Natural killer cell (primary cell): ENCODE data around the gene JAK3. TPM values are rescaled to one million over a fixed set of nuclear protein-coding genes. Genes with fewer than 3 reads are reported as not detected.
A peak's percentile ranks its signal among the peaks of the same experiment; 100 is the strongest.

Experiments
- ATAC-seq, 3 donors: fragments of 150-1000 bp in 2 of 3; fragments of 200-7000 bp in 1 of 3; cut with Tn5 transposase; 1 replicate in 1 of 3; 2 replicates in 2 of 3; pipeline ENCODE4 v1.10.0; 2021; ENCODE audit warnings: mild to moderate bottlenecking in 2 of 3, moderate library complexity in 2 of 3
- DNase-seq, 2 donors: peaks; one replicate each; pipeline versions ENCODE4 v3.0.0 to v3.0.0-alpha.2; 2013 to 2021; ENCODE audit warnings: mixed read lengths in 1 of 2
- H3K27ac ChIP-seq: one replicate; pipeline ENCODE4 v1.5.1; 2013; ENCODE audit warnings: mild to moderate bottlenecking, low read length
- H3K27me3 ChIP-seq: one replicate; pipeline ENCODE4 v1.6.1; 2013; ENCODE audit warnings: low read length; ENCODE audit not compliant: control insufficient read depth, insufficient read depth
- H3K36me3 ChIP-seq: one replicate; pipeline ENCODE4 v1.6.1; 2013; ENCODE audit warnings: low read length; ENCODE audit not compliant: control insufficient read depth, insufficient read depth
- H3K4me1 ChIP-seq: one replicate; pipeline ENCODE4 v1.6.1; 2013; ENCODE audit warnings: low read length; ENCODE audit not compliant: control insufficient read depth, insufficient read depth
- H3K4me3 ChIP-seq: one replicate; pipeline ENCODE4 v1.5.1; 2013; ENCODE audit warnings: low read length
- H3K9me3 ChIP-seq: one replicate; pipeline ENCODE4 v1.6.1; 2013; ENCODE audit warnings: low read length; ENCODE audit not compliant: control insufficient read depth, insufficient read depth
- H3K27ac Mint-ChIP-seq, 2 donors: one replicate each; pipeline ENCODE4 v1.8.0; 2022; ENCODE audit warnings: mild to moderate bottlenecking in 2 of 2, mixed read lengths in 2 of 2, moderate library complexity in 1 of 2
- H3K27me3 Mint-ChIP-seq, 2 donors: one replicate each; pipeline ENCODE4 v1.8.0; 2022; ENCODE audit warnings: low read depth in 2 of 2, mixed read lengths in 2 of 2
- H3K36me3 Mint-ChIP-seq: one replicate; pipeline ENCODE4 v1.8.0; 2022; ENCODE audit warnings: mixed read lengths
- H3K4me1 Mint-ChIP-seq, 2 donors: one replicate each; pipeline ENCODE4 v1.8.0; 2022; ENCODE audit warnings: mixed read lengths in 2 of 2
- H3K4me3 Mint-ChIP-seq: one replicate; pipeline ENCODE4 v1.8.0; 2022; ENCODE audit warnings: mild to moderate bottlenecking, moderate library complexity, mixed read lengths
- H3K9me3 Mint-ChIP-seq, 2 donors: one replicate each; pipeline ENCODE4 v1.8.0; 2022; ENCODE audit warnings: mixed read lengths in 2 of 2
- WGBS: methylation state at CpG from one replicate; pipeline ENCODE4 v1.1.7; 2013; ENCODE audit warnings: missing lambda C conversion rate; ENCODE audit not compliant: insufficient coverage; 5-methylcytosine and 5-hydroxymethylcytosine counted together
- intact Hi-C: fragments of 100-400 bp; cut with micrococcal nuclease; formaldehyde crosslinking; loops from one replicate; pipeline ENCODE4 v1.14.2; 2022
- total RNA-seq, 4 donors: library from RNA; stranded (reverse); fragments of 120-200 nt in 1 of 4; gene quantifications; one replicate each; pipeline versions ENCODE4 v1.2.3 to v1.2.4, GENCODE V29; 2013 to 2022
- TF ChIP-seq, protein P1 (sequence below): fragments of 200-600 bp; IDR thresholded peaks from one replicate; pipeline ENCODE4 v1.8.0; 2022; ENCODE audit warnings: antibody characterized with exemption

The JAK3 gene
- total RNA-seq, 3 donors from 2014 or later (not counting 1 experiment from before 2014, with no cell fraction given), result 72.1 to 105 (median 96.1) TPM

DNA sequence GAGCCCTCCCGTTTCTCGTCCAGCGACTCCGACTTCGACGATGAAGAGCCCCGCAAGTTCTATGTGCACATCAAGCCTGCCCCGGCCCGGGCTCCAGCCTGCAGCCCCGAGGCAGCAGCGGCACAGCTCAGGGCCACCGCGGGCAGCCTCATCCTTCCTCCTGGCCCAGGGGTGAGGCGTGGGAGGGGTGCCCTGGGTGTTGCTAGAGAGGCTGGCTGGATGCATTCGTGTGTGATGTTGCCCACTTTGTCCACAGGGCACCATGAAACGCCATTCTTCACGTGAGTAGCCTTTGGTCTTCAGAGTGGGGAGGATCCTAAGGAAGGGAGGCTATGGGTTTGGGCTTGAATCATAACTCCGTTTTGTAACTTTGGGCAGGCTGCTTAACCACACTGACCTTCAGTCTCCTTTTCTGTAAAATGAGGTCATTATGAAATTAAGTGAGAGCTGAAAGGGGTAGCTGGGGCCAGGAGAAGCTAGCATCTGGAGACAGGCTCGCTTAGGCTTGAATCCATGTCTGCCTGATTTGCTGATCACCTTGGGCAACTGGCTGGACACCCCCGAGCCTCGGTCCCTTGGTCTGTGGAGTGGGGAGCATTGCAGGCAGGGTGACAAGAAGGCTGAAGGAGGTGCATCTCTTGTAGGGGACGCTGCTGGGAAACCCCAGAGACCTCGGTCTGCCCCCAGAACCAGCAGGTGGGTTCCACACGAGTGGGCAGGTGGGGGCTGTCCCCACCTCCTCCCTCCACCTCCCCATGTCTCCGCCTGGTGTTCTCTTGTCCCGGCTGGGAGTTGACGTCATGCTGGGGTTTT lies 71.6 kb downstream of the JAK3 start:
- Mint-ChIP-seq H3K36me3 (no peaks in the 10 kb centered on the region), H3K4me1 (peaks cover 7 to 17% of the 10 kb centered on the region in 2 donors), H3K27ac (no peak overlapping the region), H3K27me3 (no peaks in the 10 kb centered on the region), H3K9me3 (no peaks in the 10 kb centered on the region), H3K4me3 (no peak overlapping the region)
- H3K36me3 ChIP-seq, result peaks cover 38% of the 10 kb centered on the region
- ATAC-seq (peak in 1 of 3 donors; percentile 36), DNase-seq (no peak)
- WGBS, result 68% methylated on average over 23 of the region's 27 CpGs
- H3K27me3 ChIP-seq, result no peaks in the 10 kb centered on the region
- no peaks in the 10 kb centered on the region for H3K9me3 ChIP-seq
- intact Hi-C loops, result loop anchor here (1.0 kb wide), 1 partner anchor 51 kb away; no protein-coding TSS in a partner anchor
- H3K4me3 ChIP-seq, result no peak overlapping the region
- peak overlapping the region; percentile 61 for H3K27ac ChIP-seq
- TF ChIP-seq, protein P1, sequence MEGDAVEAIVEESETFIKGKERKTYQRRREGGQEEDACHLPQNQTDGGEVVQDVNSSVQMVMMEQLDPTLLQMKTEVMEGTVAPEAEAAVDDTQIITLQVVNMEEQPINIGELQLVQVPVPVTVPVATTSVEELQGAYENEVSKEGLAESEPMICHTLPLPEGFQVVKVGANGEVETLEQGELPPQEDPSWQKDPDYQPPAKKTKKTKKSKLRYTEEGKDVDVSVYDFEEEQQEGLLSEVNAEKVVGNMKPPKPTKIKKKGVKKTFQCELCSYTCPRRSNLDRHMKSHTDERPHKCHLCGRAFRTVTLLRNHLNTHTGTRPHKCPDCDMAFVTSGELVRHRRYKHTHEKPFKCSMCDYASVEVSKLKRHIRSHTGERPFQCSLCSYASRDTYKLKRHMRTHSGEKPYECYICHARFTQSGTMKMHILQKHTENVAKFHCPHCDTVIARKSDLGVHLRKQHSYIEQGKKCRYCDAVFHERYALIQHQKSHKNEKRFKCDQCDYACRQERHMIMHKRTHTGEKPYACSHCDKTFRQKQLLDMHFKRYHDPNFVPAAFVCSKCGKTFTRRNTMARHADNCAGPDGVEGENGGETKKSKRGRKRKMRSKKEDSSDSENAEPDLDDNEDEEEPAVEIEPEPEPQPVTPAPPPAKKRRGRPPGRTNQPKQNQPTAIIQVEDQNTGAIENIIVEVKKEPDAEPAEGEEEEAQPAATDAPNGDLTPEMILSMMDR, result no peak
- peaks cover 15% of the 10 kb centered on the region for H3K4me1 ChIP-seq

DNA sequence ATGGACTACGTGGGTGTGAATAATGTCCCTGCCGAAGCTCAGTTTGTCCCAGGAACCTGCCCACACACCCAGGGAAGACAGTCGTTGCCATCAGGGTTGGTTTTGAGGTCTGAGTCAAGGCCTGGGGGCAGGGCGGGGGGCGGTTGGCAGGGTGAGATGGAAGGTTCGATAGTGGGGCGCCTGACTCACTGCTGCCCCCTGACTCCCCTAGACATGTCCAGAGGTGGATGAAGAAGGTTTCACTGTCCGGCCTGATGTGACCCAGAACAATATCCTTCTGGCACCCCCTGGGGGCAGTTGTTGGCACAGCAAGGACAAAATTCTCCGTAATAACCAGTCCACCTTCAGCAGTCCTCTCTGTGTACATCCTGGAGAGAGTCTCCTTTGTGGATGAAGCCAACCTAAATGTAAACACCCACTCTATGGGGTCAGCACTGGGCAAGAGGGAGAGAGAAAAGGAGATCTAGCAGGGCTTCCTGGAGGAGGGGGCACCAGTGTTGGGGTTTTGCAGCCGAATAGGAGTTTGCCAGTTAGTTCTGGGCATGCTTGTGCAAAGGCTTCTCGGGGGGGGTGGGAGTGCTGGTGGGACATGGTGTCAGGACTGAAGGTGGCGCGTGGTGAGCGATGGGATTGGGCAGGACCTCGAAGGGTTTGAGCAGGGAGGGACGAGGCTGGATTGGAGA lies 72.4 kb downstream of the JAK3 start:
- DNase-seq (peak; percentile 33 to 55), ATAC-seq (no peak)
- Mint-ChIP-seq H3K9me3 (no peaks in the 10 kb centered on the region), H3K27ac (no peak overlapping the region), H3K36me3 (no peaks in the 10 kb centered on the region), H3K27me3 (no peaks in the 10 kb centered on the region), H3K4me3 (no peak overlapping the region), H3K4me1 (peaks cover 7 to 17% of the 10 kb centered on the region in 2 donors)
- Histone ChIP-seq H3K4me3 (no peak overlapping the region), H3K4me1 (peaks cover 15% of the 10 kb centered on the region), H3K27me3 (no peaks in the 10 kb centered on the region), H3K27ac (peak overlapping the region; percentile 61), H3K36me3 (peaks cover 46% of the 10 kb centered on the region), H3K9me3 (no peaks in the 10 kb centered on the region)
- TF ChIP-seq, protein P1, result no peak
- 93% methylated on average over 16 of the region's 16 CpGs for WGBS
- intact Hi-C loops, result loop anchor here (1.0 kb wide), 1 partner anchor 50 kb away; no protein-coding TSS in a partner anchor

Other genes starting within 250 kb of the JAK3 start
- gene UNC13A, start 159.6 kb downstream of the JAK3 start, total RNA-seq, result not detected
- gene MAP1S, start 128.5 kb downstream of the JAK3 start, total RNA-seq, result 10 to 100 TPM; 41.0 to 59.4 (median 45.8) TPM
- gene FCHO1, start 96.5 kb downstream of the JAK3 start, total RNA-seq, result 10 to 100 TPM; 56.1 to 67.7 (median 66.5) TPM
- not detected for gene B3GNT3, start 52.8 kb downstream of the JAK3 start, total RNA-seq
- 1 to 10 TPM; 1.5 to 2.9 (median 1.7) TPM for gene INSL3, start 26.5 kb downstream of the JAK3 start, total RNA-seq
- 1,000 to 10,000 TPM; 1,015 to 1,285 (median 1,208) TPM for gene RPL18A, start 11.9 kb upstream of the JAK3 start, total RNA-seq
- under 1 TPM; 0.25 to 0.43 (median 0.26) TPM for gene SLC5A5, start 24.0 kb upstream of the JAK3 start, total RNA-seq
- gene CCDC124, start 85.0 kb upstream of the JAK3 start, total RNA-seq, result 10 to 100 TPM; 32.6 to 37.6 (median 37.4) TPM
- gene KCNN1, start 119.1 kb upstream of the JAK3 start, total RNA-seq, result not detected
- 100 to 1,000 TPM; 110 to 131 (median 121) TPM for gene ARRDC2, start 160.2 kb upstream of the JAK3 start, total RNA-seq
- gene IL12RB1, start 239.0 kb upstream of the JAK3 start, total RNA-seq, result 100 to 1,000 TPM in 1 of 3 donors, 10 to 100 TPM in 2; 90.1 to 105 (median 95.7) TPM
- gene MAST3, start 249.8 kb upstream of the JAK3 start, total RNA-seq, result 100 to 1,000 TPM in 2 of 3 donors, 10 to 100 TPM in 1; 84.5 to 101 (median 101) TPM